Progenitor cell of endocrine pancreas (in vitro differentiated cells): Measurements from ENCODE around the gene RGS3. TPM values are rescaled to one million over a fixed set of nuclear protein-coding genes. Genes with fewer than 3 reads are reported as not detected.

Source experiments
- DNase-seq: peaks from one replicate; pipeline ENCODE4 v3.0.0; 2021; ENCODE audit warnings: low spot score; ENCODE audit not compliant: unreplicated experiment
- H3K27ac Mint-ChIP-seq: 2 replicates; pipeline ENCODE4 v1.8.0; 2021; ENCODE audit warnings: mild to moderate bottlenecking, moderate library complexity, mixed read lengths
- H3K27me3 Mint-ChIP-seq: 2 replicates; pipeline ENCODE4 v1.8.0; 2021; ENCODE audit warnings: mixed read lengths
- H3K36me3 Mint-ChIP-seq: 2 replicates; pipeline ENCODE4 v1.8.0; 2022; ENCODE audit warnings: mixed read lengths; ENCODE audit not compliant: insufficient read depth
- H3K4me1 Mint-ChIP-seq: 2 replicates; pipeline ENCODE4 v1.8.0; 2021; ENCODE audit warnings: low read depth, mixed read lengths
- H3K4me3 Mint-ChIP-seq: 2 replicates; pipeline ENCODE4 v1.8.0; 2021; ENCODE audit warnings: low read depth, mild to moderate bottlenecking, moderate library complexity, mixed read lengths
- H3K9me3 Mint-ChIP-seq: 2 replicates; pipeline ENCODE4 v1.8.0; 2021; ENCODE audit warnings: low read depth, mixed read lengths
- total RNA-seq: library from RNA; stranded (reverse); gene quantifications from 2 replicates; pipeline ENCODE4 v1.2.1, GENCODE V29; 2021
- TF ChIP-seq, protein P1 (sequence below): fragments of 200-600 bp; sonication (generic); IDR thresholded peaks from one replicate; pipeline ENCODE4 v1.5.0; 2021; ENCODE audit warnings: antibody characterized with exemption, mild to moderate bottlenecking; ENCODE audit not compliant: unreplicated experiment

Gene RGS3
- total RNA-seq, 1 donor from 2014 or later = 39.3 TPM

GRCh38 chr9:113525831-113526230, 62.3 kb downstream of the RGS3 start:
- peaks cover 21% of the 10 kb centered on the region for H3K4me1 Mint-ChIP-seq
- TF ChIP-seq, protein P1, sequence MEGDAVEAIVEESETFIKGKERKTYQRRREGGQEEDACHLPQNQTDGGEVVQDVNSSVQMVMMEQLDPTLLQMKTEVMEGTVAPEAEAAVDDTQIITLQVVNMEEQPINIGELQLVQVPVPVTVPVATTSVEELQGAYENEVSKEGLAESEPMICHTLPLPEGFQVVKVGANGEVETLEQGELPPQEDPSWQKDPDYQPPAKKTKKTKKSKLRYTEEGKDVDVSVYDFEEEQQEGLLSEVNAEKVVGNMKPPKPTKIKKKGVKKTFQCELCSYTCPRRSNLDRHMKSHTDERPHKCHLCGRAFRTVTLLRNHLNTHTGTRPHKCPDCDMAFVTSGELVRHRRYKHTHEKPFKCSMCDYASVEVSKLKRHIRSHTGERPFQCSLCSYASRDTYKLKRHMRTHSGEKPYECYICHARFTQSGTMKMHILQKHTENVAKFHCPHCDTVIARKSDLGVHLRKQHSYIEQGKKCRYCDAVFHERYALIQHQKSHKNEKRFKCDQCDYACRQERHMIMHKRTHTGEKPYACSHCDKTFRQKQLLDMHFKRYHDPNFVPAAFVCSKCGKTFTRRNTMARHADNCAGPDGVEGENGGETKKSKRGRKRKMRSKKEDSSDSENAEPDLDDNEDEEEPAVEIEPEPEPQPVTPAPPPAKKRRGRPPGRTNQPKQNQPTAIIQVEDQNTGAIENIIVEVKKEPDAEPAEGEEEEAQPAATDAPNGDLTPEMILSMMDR = no peak
- H3K4me3 Mint-ChIP-seq = no peak overlapping the region
- no peak overlapping the region for H3K27ac Mint-ChIP-seq
- DNase-seq = no peak
- H3K27me3 Mint-ChIP-seq = no peaks in the 10 kb centered on the region
- H3K36me3 Mint-ChIP-seq = peaks cover 5% of the 10 kb centered on the region
- no peaks in the 10 kb centered on the region for H3K9me3 Mint-ChIP-seq

DNA sequence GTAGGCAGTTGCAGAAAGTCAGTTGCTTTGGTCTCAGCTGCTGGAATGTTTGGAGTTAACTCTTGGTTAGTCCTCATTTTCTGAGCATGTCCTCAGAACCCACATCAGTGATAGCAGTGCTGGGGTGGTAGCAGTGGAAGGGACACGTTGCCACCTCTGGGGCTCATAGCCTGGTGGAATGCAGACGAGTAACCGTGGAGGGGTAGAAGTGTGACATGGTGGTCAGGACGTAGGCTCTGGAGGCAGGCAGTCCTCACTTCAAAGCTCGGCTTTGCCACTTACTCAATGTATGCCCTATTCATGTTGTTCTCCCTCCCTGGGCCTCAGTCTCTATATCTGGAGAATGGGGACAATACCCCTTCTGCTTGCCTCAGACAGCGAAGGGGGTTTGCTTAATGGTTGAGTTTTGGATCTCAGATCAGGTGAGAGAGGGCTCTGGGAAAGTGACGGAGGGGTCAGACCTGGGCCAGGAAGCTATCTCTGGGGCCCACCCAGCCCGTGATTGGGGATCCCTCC, 62.8 kb downstream of the RGS3 start:
- H3K9me3 Mint-ChIP-seq = no peaks in the 10 kb centered on the region
- H3K36me3 Mint-ChIP-seq = peaks cover 5% of the 10 kb centered on the region
- no peak overlapping the region for H3K4me3 Mint-ChIP-seq
- H3K27ac Mint-ChIP-seq = no peak overlapping the region
- DNase-seq = no peak
- peaks cover 21% of the 10 kb centered on the region for H3K4me1 Mint-ChIP-seq
- TF ChIP-seq, protein P1 = no peak
- no peaks in the 10 kb centered on the region for H3K27me3 Mint-ChIP-seq

- H3K27me3 Mint-ChIP-seq = no peaks in the 10 kb centered on the region
- TF ChIP-seq, protein P1 = no peak
- no peak for DNase-seq
- peaks cover 21% of the 10 kb centered on the region for H3K4me1 Mint-ChIP-seq
- H3K4me3 Mint-ChIP-seq = no peak overlapping the region
- H3K36me3 Mint-ChIP-seq = peaks cover 5% of the 10 kb centered on the region
- H3K27ac Mint-ChIP-seq = no peak overlapping the region
- H3K9me3 Mint-ChIP-seq = no peaks in the 10 kb centered on the region
These were observed 63.3 kb downstream of the RGS3 start for GRCh38 chr9:113526841-113527240.

DNA sequence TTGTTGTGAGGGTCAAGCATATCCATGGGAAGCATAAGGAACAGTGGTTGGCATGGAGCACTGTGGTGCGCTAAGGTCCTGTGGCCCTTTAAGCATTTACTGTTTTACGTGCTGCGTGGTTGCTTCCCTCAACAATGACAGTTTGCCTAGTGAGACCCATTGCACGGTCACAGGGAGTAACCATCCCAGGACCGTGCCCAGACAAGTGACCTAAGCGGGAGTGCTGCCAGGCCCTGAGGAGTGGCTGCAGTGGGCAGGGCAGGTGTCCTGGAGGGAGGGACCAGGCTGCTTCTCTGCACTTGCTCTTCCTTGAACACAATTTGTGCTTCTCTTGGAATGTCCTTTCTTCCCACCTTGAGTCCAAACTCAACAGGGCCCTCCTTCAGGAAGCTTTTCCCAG, 64.6 kb downstream of the RGS3 start:
- TF ChIP-seq, protein P1 = no peak
- no peak overlapping the region for H3K4me3 Mint-ChIP-seq
- peaks cover 15% of the 10 kb centered on the region for H3K4me1 Mint-ChIP-seq
- peaks cover 3% of the 10 kb centered on the region for H3K36me3 Mint-ChIP-seq
- DNase-seq = no peak
- no peak overlapping the region for H3K27ac Mint-ChIP-seq
- no peaks in the 10 kb centered on the region for H3K9me3 Mint-ChIP-seq
- no peaks in the 10 kb centered on the region for H3K27me3 Mint-ChIP-seq

- no peak overlapping the region for H3K27ac Mint-ChIP-seq
- no peak for DNase-seq
- H3K4me3 Mint-ChIP-seq = no peak overlapping the region
- no peaks in the 10 kb centered on the region for H3K9me3 Mint-ChIP-seq
- H3K36me3 Mint-ChIP-seq = peaks cover 3% of the 10 kb centered on the region
- no peaks in the 10 kb centered on the region for H3K27me3 Mint-ChIP-seq
- peaks cover 15% of the 10 kb centered on the region for H3K4me1 Mint-ChIP-seq
- TF ChIP-seq, protein P1 = no peak
These were observed 65.3 kb downstream of the RGS3 start for GRCh38 chr9:113528811-113529210.
